RWPE2 (cell line): ENCODE measurements around the gene DNAI1.

Experiments
- ATAC-seq: fragments of 200-7000 bp; cut with Tn5 transposase; 3 replicates; pipeline ENCODE4 v1.9.1; 2021; ENCODE audit warnings: low read depth
- DNase-seq: peaks from one replicate; pipeline ENCODE4 v3.0.0-alpha.2; 2020; ENCODE audit warnings: low spot score
- H3K27ac ChIP-seq: fragments of 450-650 bp; 2 replicates; pipeline ENCODE4 v1.5.1; 2017; ENCODE audit warnings: mild to moderate bottlenecking; ENCODE audit not compliant: poor library complexity, severe bottlenecking
- H3K27me3 ChIP-seq: fragments of 250-450 bp; sonication (Bioruptor Pico); 2 replicates; pipeline ENCODE4 v1.5.1; 2021; ENCODE audit warnings: mild to moderate bottlenecking, moderate library complexity; ENCODE audit not compliant: insufficient read depth, poor library complexity, severe bottlenecking
- H3K36me3 ChIP-seq: fragments of 250-450 bp; sonication (Bioruptor Pico); 2 replicates; pipeline ENCODE4 v1.5.1; 2020; ENCODE audit warnings: low read depth, mild to moderate bottlenecking, moderate library complexity
- H3K4me1 ChIP-seq: fragments of 250-450 bp; sonication (Bioruptor Pico); 2 replicates; pipeline ENCODE4 v1.5.1; 2021; ENCODE audit warnings: mild to moderate bottlenecking, moderate library complexity; ENCODE audit not compliant: insufficient read depth, poor library complexity, severe bottlenecking
- H3K4me3 ChIP-seq: fragments of 250-450 bp; sonication (Bioruptor Pico); 2 replicates; pipeline ENCODE4 v1.5.1; 2021; ENCODE audit warnings: mild to moderate bottlenecking, moderate library complexity; ENCODE audit not compliant: severe bottlenecking
- H3K9me3 ChIP-seq: fragments of 250-450 bp; sonication (Bioruptor Pico); 2 replicates; pipeline ENCODE4 v1.5.1; 2021; ENCODE audit warnings: mild to moderate bottlenecking, moderate library complexity; ENCODE audit not compliant: severe bottlenecking
- TF ChIP-seq, protein P1 (sequence below): fragments of 450-650 bp; IDR thresholded peaks from one replicate; pipeline ENCODE4 v1.5.1; 2017; ENCODE audit warnings: mild to moderate bottlenecking, moderate library complexity; ENCODE audit not compliant: poor library complexity, severe bottlenecking

Gene DNAI1

DNA sequence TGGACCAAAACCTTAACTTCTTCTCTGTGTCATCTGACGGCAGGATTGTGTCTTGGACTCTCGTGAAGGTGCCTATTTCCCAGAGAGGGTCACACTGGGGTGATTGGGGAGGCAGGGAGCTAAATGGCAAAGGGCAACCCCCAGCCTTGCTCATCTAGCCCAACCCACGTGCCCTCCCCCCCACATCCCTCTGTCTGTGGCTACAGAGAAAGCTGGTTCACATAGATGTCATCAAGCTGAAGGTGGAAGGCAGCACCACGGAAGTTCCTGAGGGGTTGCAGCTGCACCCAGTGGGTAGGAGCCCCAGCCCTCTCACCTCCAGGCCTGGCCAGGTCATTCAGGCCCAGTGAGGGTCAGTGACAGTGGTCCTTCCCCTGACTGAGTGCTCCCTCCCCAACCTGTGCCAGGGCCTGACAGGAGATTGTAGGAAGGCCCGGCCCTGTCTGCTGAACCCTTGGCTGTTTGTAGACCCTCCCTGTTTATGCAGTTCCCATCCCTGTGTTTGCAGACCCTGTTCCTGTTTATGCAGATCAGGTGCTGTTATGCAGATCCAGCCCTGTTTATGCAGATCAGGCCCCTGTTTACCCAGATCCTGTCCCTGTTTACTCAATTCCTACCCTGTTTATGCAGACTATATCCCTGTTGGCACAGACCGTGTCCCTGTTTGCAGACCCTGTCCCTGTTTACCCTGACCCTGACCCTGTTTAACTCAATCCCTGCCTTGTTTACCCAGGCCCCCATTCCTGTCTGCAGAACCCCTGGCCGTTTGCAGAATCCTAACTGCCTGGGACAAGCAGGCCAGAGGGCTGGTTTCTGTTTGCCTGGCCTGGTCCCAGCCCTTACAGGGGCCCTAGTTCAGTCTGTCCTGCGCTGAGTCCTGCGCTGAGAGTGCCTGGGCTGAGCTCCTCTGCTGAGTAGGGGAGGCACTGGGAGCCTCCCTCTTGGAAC lies 53.8 kb downstream of the DNAI1 start:
- H3K4me3 ChIP-seq, result no peak overlapping the region
- H3K36me3 ChIP-seq, result no peaks in the 10 kb centered on the region
- ATAC-seq, result no peak
- H3K9me3 ChIP-seq, result no peaks in the 10 kb centered on the region
- no peaks in the 10 kb centered on the region for H3K27me3 ChIP-seq
- H3K27ac ChIP-seq, result no peak overlapping the region
- H3K4me1 ChIP-seq, result no peaks in the 10 kb centered on the region
- peak; percentile 19 for DNase-seq
- TF ChIP-seq, protein P1, sequence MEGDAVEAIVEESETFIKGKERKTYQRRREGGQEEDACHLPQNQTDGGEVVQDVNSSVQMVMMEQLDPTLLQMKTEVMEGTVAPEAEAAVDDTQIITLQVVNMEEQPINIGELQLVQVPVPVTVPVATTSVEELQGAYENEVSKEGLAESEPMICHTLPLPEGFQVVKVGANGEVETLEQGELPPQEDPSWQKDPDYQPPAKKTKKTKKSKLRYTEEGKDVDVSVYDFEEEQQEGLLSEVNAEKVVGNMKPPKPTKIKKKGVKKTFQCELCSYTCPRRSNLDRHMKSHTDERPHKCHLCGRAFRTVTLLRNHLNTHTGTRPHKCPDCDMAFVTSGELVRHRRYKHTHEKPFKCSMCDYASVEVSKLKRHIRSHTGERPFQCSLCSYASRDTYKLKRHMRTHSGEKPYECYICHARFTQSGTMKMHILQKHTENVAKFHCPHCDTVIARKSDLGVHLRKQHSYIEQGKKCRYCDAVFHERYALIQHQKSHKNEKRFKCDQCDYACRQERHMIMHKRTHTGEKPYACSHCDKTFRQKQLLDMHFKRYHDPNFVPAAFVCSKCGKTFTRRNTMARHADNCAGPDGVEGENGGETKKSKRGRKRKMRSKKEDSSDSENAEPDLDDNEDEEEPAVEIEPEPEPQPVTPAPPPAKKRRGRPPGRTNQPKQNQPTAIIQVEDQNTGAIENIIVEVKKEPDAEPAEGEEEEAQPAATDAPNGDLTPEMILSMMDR, result no peak

GRCh38 chr9:34513567-34514214 lies 55.1 kb downstream of the DNAI1 start:
- no peak overlapping the region for H3K4me3 ChIP-seq
- ATAC-seq, result no peak
- no peaks in the 10 kb centered on the region for H3K4me1 ChIP-seq
- no peaks in the 10 kb centered on the region for H3K9me3 ChIP-seq
- no peaks in the 10 kb centered on the region for H3K27me3 ChIP-seq
- H3K36me3 ChIP-seq, result no peaks in the 10 kb centered on the region
- peak; percentile 17 for DNase-seq
- H3K27ac ChIP-seq, result no peak overlapping the region
- TF ChIP-seq, protein P1, result no peak

- Histone ChIP-seq H3K4me3 (no peak overlapping the region), H3K4me1 (no peaks in the 10 kb centered on the region), H3K27me3 (no peaks in the 10 kb centered on the region), H3K36me3 (no peaks in the 10 kb centered on the region), H3K9me3 (no peaks in the 10 kb centered on the region), H3K27ac (no peak overlapping the region)
- DNase-seq, result no peak
- no peak for ATAC-seq
- TF ChIP-seq, protein P1, result no peak
Observed at GRCh38 chr9:34514401-34514800, 55.8 kb downstream of the DNAI1 start.

GRCh38 chr9:34514816-34515215 lies 56.2 kb downstream of the DNAI1 start:
- H3K4me3 ChIP-seq, result no peak overlapping the region
- H3K9me3 ChIP-seq, result no peaks in the 10 kb centered on the region
- ATAC-seq, result no peak
- no peaks in the 10 kb centered on the region for H3K27me3 ChIP-seq
- H3K27ac ChIP-seq, result no peak overlapping the region
- H3K4me1 ChIP-seq, result no peaks in the 10 kb centered on the region
- no peaks in the 10 kb centered on the region for H3K36me3 ChIP-seq
- TF ChIP-seq, protein P1, result no peak
- peak; percentile 4 for DNase-seq
